BE2C (cell line): ENCODE results near the gene FARP1.

Source experiments
- DNase-seq: peaks from one replicate; pipeline ENCODE4 v3.0.0-alpha.2; 2020
- H3K27me3 ChIP-seq: fragments of 250-450 bp; sonication (Bioruptor Pico); 2 replicates; pipeline ENCODE4 v1.5.1; 2020; ENCODE audit warnings: mild to moderate bottlenecking
- H3K36me3 ChIP-seq: fragments of 250-450 bp; sonication (Bioruptor Pico); 2 replicates; pipeline ENCODE4 v1.5.1; 2020; ENCODE audit warnings: mild to moderate bottlenecking
- H3K4me1 ChIP-seq: fragments of 250-450 bp; sonication (Bioruptor Pico); 2 replicates; pipeline ENCODE4 v1.5.1; 2020
- H3K4me3 ChIP-seq: 2 replicates; pipeline ENCODE4 v1.5.1; 2011; ENCODE audit warnings: low read depth, low read length
- H3K9me3 ChIP-seq: fragments of 250-450 bp; sonication (Bioruptor Pico); 2 replicates; pipeline ENCODE4 v1.5.1; 2020
- CTCF ChIP-seq: IDR thresholded peaks from 2 replicates; pipeline ENCODE4 v1.5.1; 2012; ENCODE audit warnings: mild to moderate bottlenecking, low read depth, low read length

Gene FARP1

GRCh38 chr13:98258226-98258625, 115.3 kb downstream of the FARP1 start:
- no peak overlapping the region for H3K4me3 ChIP-seq
- no peaks in the 10 kb centered on the region; the same call in 1 of the 2 replicates for H3K9me3 ChIP-seq
- no peak for DNase-seq
- H3K4me1 ChIP-seq: peaks cover 21% of the 10 kb centered on the region
- TF ChIP-seq CTCF: no peak
- H3K36me3 ChIP-seq: no peaks in the 10 kb centered on the region
- no peaks in the 10 kb centered on the region for H3K27me3 ChIP-seq

GRCh38 chr13:98260357-98261164, 117.7 kb downstream of the FARP1 start:
- no peak for TF ChIP-seq CTCF
- Histone ChIP-seq H3K4me3 (no peak overlapping the region), H3K36me3 (no peaks in the 10 kb centered on the region; the same call in 1 of the 2 replicates), H3K27me3 (no peaks in the 10 kb centered on the region), H3K4me1 (peaks cover 18% of the 10 kb centered on the region), H3K9me3 (no peaks in the 10 kb centered on the region)
- peak; percentile 66 for DNase-seq

GRCh38 chr13:98261165-98261702, 118.3 kb downstream of the FARP1 start:
- Histone ChIP-seq H3K36me3 (no peaks in the 10 kb centered on the region; the same call in 1 of the 2 replicates), H3K27me3 (no peaks in the 10 kb centered on the region), H3K9me3 (no peaks in the 10 kb centered on the region), H3K4me3 (no peak overlapping the region), H3K4me1 (peaks cover 18% of the 10 kb centered on the region)
- no peak for TF ChIP-seq CTCF
- no peak for DNase-seq

- no peak overlapping the region for H3K4me3 ChIP-seq
- peaks cover 18% of the 10 kb centered on the region for H3K4me1 ChIP-seq
- no peaks in the 10 kb centered on the region for H3K27me3 ChIP-seq
- no peaks in the 10 kb centered on the region; the same call in 1 of the 2 replicates for H3K36me3 ChIP-seq
- H3K9me3 ChIP-seq: no peaks in the 10 kb centered on the region; the same call in 1 of the 2 replicates
- no peak for DNase-seq
- no peak for TF ChIP-seq CTCF
Observed at GRCh38 chr13:98262292-98262691, 119.4 kb downstream of the FARP1 start.

- no peak for DNase-seq
- Histone ChIP-seq H3K27me3 (no peaks in the 10 kb centered on the region; the same call in 1 of the 2 replicates), H3K4me3 (no peak overlapping the region), H3K9me3 (no peaks in the 10 kb centered on the region; the same call in 1 of the 2 replicates), H3K36me3 (no peaks in the 10 kb centered on the region; the same call in none of the 2 replicates), H3K4me1 (peaks cover 18% of the 10 kb centered on the region)
- no peak for TF ChIP-seq CTCF
Observed at GRCh38 chr13:98263841-98264240, 120.9 kb downstream of the FARP1 start.

GRCh38 chr13:98264877-98265276, 122.0 kb downstream of the FARP1 start:
- no peak overlapping the region for H3K4me3 ChIP-seq
- peaks cover 18% of the 10 kb centered on the region for H3K4me1 ChIP-seq
- TF ChIP-seq CTCF: no peak
- no peaks in the 10 kb centered on the region; the same call in 1 of the 2 replicates for H3K9me3 ChIP-seq
- no peaks in the 10 kb centered on the region; the same call in 1 of the 2 replicates for H3K27me3 ChIP-seq
- H3K36me3 ChIP-seq: no peaks in the 10 kb centered on the region; the same call in none of the 2 replicates
- DNase-seq: no peak
